Measurements from ENCODE around the gene CTNS.

Gene CTNS

DNA sequence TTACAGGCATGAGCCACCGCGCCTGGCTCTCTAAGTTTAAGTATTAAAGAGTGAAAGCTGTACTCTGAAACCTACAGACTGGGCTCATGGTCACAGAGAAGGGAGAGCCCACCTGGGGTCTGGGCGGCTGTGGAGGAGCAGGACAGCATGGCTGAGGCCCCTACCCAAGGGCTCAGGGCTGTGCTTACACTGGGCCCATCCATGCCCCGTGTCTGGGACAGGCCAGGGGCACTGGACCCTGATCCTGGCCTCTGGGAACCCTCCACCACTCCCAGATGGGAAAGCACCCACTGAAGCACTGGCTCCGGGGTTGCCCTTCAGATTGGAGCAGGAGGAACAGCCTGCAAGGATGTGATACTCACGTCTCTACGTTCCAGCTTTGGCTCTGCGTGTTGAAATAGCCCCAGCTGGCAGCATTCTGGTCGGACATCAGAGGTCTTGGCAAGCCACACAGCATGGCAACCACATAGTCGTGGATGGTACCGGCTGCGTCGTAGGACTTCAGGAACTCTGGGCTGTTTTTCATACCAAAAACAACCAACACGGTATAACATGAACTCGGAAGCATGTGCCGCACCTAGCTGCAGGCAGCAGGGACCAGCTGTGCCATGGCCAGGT, 13.5 kb upstream of the CTNS start:
- no peak for DNase-seq (ENCODE audit: low read depth in 2 of 2)

DNA sequence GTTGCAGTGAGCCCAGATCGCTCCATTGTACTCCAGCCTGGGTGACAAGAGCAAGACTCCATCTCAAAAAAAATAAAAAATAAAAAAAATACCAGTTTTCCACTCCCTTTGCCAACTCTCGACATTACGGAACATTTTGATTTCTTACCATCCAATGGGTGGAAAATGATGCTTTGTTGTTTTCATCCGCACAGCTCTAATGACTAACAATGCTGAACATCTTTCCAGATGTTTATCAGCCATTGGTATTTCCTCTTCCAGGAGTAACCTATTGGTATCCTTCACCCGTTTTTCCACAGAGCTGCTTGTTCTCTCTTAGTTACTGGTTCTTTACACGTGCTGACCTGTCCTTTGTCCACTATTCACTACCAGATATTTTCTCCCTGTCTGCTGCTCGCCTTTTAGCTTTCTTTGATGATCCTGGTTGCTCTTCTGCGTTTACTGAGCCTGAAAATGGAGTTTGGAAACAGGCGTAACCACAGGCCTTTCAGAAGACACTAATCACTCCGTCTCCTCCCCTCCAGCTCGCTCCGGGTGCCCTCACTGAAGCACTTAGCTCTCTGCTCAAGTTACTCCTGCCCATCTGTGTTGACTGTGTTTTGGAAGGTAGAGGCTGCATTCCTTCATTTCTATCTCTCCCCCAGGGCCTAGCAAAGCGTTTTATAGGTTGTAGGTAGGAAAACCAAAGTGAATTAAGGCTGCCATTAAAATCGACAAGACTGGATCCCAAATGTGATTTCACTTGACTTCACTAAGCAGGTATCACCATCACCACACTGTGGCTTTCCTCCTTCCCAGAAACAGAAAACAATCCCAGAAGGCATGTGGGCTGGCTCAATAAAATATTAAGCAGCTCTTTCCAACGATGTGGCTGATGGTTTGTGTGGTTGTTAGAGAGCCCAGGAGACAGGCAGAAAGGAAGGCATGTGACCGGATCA, 9.5 kb upstream of the CTNS start:
- DNase-seq (ENCODE audit: low read depth in 2 of 2) = no peak

DNA sequence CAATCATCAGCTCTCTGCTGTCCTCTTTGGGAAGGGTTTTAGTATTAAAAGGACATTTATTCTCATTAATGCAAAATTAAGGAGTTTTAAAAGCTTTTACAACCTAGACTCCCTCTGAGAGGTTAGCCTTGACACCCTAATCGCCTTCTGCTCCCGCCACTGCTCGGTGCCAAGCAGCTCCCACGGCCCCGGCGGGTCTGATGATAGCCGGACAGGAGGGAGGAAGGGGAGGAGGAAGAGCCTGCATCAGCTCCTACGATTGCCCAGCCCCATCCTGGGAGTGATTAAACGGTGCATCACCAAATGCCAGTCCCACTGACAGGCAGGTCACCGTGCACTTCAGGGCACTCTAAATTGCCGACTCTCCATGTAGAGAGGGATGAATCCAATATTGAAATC, 8.8 kb upstream of the CTNS start:
- DNase-seq (ENCODE audit: low read depth in 2 of 2) = no peak

DNA sequence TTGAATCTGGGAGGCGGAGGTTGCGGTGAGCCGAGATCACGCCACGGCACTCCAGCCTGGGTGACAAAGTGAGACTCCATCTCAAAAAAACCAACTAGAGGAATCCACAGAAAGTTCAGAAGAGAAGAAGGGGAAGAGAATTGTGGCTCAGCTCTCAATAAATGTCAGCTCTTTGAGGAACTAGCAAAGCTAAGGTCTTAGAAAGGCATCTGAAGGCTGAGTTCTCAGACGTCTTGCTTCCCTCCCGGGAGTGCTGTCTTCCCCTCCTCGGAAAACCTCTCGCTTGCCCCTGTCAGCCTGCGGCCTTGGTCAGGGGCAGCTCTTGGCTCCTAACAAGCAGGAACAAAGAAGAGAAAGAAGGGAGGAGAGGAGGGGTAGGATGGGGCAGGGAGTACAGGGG, 5.8 kb upstream of the CTNS start:
- DNase-seq (ENCODE audit: low read depth in 2 of 2) = no peak

DNA sequence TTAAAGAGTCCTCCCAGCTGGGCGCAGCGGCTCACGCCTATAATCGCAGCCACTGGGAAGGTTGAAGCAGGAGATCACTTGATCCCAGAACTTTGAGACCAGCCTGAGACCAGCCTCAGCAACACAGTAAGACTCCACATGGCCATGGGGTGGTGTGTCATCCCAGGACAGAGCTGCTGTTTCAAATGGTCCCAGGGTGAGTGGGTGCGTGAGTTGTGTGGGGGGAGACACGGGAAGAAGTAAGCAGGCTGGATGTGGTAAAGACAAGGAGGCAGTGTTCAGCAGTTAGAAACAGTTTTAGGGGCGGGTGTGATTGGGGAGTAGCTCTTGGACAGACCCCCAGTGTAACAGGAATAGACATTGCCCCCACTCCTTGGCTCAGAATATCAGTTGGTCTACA, 4.3 kb upstream of the CTNS start:
- no peak for DNase-seq (ENCODE audit: low read depth in 2 of 2)

DNA sequence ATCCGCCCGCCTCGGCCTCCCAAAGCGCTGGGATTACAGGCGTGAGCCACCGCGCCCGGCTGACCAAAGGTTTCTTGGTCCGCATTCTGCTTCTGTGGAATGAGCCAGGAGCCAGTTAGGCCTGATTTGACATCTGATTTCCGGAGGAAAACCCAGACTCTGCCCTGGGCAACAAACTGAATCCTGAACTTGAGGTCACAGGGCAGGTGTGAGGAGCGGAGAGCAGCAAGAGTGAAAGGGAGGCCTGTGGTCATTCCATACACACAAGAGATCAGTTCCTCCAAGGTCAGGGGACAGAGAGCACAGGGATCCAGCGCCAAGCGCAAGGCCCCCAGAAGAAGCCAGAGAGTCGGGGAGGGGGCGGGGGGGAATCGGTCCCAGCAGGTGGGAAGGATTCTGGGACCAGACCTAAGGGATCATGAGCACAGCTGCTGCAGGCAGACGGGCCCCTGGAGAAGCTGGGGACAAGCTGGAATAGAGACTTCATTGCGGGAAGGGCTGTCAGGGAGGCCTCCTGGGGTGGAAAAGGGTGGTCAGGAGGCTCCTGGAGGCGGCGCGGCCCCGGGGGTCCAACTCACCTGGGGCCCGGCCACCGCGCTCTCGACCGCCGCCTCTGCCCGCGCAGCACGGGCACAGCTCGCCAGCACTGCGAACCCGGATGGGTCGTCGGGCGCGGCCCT, 946 bp upstream of the CTNS start:
- no peak for DNase-seq (ENCODE audit: low read depth in 2 of 2)

DNA sequence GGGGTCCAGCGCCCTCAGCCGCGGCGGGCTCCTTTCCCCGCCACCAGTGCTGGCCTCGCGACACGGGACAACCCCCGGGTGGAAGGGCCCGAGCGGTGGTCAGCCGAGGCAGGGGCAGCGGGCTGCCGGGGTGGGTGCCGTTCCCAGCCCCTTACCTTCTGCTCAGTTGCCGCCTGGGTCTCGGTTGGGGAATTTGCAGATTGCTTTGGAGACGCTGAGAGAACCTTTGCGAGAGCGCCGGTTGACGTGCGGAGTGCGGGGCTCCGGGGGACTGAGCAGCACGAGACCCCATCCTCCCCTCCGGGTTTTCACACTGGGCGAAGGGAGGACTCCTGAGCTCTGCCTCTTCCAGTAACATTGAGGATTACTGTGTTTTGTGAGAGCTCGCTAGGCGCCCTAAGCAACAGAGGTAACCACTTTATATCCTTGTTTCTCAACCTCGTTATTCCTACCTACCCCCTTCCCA, 381 bp downstream of the CTNS start:
- no peak for DNase-seq (ENCODE audit: low read depth in 2 of 2)

DNA sequence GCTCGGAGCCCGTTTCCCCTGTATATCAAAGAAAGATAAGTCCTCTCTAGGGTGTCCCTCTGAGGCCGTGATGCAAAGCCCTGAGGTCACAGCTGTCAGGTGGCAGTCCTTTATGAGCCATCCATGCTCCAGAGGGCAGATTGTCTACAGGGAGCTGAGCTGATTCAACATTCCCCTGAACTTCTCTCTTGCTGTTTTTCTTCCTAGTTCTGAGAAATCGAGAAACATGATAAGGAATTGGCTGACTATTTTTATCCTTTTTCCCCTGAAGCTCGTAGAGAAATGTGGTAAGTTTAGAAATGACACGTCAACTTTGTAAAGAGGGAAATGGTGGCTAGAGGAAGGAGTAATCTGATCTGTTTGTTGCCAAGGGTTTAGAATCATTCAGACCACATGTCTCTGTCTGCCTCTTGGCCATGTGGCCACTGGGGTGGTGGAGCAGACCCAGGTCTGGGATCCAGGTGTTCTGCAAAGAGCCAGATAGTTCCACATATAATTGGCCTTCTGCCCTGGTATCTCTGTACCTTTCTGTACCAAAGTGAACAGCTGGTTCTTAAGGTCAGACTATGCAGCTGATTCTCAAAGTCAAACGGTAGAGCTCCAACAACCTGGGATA, 3.5 kb downstream of the CTNS start:
- no peak for DNase-seq (ENCODE audit: low read depth in 2 of 2)

DNA sequence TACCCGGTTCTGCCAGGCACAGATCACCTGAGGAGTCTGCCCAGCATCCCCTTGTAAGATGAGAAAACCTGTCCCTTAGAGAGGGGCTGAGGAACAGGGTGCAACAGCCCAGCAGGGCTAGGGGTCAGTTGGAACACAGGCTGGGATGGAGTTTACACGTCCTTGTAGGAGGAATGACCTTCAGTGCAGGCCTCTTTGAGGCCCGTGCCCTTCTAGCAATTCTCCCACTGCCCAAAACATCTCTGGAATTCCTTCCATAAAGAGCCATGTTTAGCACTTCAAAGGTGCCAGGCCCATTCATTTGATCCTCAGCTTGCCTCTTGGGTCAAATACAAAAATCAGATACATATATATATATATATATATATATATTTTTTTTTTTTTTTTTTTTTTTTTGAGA, 4.5 kb downstream of the CTNS start:
- DNase-seq (ENCODE audit: low read depth in 2 of 2) = no peak

DNA sequence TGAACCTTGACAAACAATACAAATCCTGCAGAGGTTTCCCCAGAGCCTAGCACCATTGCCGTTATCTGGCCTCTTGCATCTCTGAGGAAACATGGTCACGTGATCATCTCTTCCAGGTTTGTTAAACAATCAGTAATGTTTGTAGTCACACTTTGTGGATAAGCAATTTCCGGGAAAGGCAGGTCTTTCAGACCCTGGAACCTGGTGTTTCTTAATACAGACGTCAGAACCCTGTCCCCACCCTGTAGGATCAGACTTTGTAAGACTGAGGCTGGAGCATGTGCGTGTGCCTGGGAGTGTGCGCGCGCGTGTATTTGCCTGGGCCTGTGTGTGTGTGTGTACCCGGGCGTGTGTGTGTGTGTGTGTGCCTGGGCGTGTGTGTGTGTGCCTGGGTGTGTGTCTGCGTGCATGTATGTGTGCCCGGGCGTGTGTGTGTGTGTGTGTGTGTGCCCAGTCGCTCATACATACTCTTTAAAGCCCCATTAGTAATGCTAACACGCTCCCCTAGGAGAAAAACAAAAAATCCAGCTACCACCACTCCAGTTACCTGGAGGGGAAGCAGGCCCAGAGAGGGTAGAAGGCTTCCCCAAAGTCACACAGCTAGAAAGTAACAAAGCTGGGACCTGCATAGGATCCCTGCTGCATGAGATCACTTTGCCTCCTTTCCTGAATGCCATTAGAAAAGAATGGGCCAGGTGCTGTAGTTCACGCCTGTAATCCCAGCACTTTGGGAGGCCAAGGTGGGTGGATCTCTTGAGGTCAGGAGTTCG, 5.3 kb downstream of the CTNS start:
- DNase-seq (ENCODE audit: low read depth in 2 of 2) = no peak

DNA sequence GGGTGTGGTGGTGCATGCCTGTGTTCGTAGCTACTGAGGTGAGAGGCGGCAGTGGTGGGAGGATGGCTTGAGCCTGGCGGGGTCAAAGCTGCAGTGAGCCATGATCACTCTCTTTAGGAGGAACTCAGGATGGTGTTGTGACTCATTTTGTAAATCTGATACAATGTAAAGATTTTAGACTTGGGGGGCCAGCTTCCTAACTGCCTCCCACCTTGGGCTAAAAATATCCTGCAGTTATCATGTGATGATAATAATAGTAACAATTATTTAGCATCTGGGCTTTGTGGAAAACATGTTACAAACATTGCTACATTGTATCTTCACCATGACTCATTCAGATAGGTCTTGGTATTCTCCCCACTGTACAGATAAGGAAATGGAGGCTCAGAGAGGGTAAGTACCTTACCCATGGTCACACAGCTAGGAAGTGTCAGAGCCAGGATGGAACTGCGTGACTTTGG, 7.4 kb downstream of the CTNS start:
- no peak for DNase-seq (ENCODE audit: low read depth in 2 of 2)

DNA sequence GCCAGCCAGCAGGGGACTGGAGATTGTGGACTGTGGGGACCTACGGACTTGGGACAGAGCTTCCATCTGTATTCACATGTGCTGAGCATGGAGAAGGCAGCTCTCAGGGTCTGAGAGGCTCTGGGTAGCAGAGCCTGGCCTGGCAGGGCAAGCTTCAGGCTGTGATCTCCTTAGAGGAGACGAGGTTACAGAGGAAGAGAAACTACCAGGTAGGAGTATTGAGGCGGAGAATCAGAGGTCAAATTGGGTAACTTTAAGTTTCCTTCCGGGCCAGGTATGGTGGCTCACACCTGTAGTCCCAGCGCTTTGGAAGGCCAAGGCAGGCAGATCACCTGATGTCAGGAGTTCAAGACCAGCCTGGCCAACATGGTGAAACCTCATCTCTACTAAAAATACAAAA, 8.8 kb downstream of the CTNS start:
- no peak for DNase-seq (ENCODE audit: low read depth in 2 of 2)

DNA sequence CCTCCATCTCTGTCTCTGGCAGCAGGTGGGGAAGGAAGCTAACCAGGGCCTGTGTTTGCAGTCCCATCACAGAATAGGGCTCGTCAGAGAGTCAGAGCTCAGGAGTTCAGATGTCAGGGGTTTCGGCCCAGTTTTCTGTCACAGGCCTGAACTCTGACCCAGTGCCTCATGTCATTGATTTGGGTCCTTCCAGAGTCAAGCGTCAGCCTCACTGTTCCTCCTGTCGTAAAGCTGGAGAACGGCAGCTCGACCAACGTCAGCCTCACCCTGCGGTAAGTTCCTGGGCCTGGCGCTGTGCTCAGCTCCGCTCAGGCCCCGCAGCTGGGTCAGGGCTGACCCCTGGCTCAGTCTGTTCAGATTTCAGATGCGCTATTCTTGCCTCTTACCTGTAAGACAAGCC, 10.7 kb downstream of the CTNS start:
- DNase-seq (ENCODE audit: low read depth in 2 of 2) = no peak

DNA sequence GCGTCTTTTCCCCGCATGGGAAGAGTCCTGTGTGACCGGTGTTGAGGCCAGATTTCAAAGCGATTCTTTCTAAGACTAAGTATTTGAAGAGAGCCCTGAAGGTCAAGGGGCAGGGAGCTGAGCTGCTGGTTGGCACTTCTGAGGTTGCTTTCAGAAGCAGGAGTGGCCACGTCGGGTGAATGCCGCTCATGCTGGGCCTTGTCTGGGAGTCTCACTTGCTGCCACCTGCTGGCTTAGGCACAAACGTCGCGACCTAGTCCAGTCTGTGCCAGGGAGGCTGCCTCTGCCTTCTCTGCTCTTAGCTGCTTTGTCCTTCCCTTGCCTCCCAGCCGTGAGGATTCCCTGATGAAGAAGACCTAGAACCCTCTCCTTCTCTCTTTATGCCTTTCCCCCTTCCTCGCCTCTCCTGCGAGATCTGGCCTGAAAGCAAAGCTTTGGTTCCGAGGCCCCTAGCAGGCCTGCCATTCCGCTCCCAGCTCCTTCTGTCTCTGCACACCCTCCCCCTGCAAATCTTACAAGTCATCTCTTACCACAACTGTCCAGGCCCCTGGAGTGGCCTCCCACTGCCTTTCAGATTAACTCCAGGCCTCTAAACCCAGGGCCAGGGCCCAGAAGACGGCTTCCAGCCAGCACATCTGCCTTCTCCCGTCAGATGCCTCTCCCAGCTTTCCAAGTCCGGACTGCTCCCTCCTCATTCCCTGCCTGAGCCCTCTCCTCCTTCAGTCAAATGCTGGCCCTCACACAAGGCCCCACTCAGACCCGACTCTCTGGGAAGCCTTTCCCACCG, 11.4 kb downstream of the CTNS start:
- DNase-seq (ENCODE audit: low read depth in 2 of 2) = no peak

DNA sequence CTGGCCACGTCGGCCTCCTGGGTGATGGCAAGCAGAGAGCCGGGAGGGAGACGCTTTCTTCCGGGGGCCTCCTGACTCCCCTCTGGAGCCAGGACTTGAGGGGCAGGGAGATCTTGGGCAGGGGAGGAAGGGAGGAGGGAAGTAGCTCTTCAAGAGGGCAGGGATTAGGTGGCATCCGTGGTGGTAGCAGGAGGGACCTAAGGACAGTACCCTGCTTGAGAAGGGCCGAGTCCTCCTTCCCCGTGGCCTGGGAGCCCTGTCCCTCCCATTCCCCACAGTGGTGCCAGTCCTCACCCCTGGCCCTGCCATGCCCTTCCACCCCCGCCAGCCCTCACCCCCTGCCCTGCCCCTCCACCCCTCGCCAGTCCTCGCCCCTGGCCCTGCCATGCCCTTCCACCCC, 19.2 kb downstream of the CTNS start:
- DNase-seq (ENCODE audit: low read depth in 2 of 2) = no peak

DNA sequence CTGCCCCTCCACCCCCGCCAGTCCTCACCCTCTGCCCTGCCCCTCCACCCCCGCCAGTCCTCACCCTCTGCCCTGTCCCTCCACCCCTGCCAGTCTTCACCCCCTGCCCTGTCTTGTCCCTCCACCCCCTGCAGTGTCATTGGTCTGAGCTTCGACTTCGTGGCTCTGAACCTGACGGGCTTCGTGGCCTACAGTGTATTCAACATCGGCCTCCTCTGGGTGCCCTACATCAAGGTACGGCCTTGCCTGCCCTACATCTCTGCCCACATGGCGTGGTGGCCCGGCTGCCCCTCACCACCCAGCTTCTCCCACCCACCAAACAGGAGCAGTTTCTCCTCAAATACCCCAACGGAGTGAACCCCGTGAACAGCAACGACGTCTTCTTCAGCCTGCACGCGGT, 19.8 kb downstream of the CTNS start:
- DNase-seq (ENCODE audit: low read depth in 2 of 2) = no peak

DNA sequence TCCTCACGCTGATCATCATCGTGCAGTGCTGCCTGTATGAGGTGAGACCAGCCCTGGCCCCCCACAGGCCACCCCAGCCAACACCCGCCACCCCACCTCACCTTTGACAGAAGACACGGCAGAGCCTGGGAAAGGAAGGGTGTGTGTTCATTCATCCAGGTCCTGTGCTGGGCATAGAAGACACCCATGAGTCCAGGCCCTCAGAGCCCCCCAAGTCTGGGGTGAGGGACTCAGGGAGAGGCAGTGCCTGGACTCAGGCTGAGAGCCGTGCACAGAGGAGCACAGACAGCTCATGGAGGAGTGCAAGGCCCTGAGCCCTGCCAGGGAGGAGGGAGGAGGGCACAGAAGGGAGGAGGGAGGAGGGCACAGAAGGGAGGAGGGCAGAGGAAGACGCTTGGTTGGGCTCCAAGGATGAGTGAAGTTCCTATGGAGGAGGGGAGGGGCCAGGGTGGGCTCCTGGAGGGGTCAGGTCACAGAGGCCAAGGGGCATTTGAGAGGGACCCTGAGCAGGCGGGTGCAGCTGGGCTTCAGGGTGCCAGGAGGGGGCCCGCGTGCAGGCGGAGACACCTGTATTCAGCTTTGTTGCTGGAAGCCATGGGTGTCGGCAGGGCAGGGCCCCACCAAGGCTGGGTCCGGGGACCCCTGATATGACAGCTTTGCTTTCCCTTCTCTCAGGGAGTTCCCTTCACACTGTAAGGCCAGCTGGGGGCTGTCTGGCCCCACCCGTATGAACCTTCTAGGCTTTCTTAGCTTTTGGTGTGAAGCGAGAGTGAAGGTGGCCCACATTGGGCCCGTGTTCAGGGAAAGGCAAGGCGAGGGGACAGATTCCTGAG, 20.4 kb downstream of the CTNS start:
- no peak for DNase-seq (ENCODE audit: low read depth in 2 of 2)

DNA sequence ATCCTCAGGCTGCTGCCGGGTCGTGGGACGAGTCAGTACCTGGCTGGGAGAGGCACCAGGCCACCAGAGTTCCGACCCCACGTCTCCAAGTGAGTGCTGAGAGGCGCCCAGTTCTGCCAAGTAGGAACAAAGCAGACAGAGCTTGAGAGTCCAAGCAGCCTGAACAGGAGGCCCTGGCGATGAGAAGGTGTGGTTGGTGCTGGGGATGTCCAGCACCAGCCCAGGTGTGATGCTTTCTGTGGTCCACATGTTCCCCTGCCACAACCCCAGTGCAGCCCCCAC, 21.0 kb downstream of the CTNS start:
- no peak for DNase-seq (ENCODE audit: low read depth in 2 of 2)

DNA sequence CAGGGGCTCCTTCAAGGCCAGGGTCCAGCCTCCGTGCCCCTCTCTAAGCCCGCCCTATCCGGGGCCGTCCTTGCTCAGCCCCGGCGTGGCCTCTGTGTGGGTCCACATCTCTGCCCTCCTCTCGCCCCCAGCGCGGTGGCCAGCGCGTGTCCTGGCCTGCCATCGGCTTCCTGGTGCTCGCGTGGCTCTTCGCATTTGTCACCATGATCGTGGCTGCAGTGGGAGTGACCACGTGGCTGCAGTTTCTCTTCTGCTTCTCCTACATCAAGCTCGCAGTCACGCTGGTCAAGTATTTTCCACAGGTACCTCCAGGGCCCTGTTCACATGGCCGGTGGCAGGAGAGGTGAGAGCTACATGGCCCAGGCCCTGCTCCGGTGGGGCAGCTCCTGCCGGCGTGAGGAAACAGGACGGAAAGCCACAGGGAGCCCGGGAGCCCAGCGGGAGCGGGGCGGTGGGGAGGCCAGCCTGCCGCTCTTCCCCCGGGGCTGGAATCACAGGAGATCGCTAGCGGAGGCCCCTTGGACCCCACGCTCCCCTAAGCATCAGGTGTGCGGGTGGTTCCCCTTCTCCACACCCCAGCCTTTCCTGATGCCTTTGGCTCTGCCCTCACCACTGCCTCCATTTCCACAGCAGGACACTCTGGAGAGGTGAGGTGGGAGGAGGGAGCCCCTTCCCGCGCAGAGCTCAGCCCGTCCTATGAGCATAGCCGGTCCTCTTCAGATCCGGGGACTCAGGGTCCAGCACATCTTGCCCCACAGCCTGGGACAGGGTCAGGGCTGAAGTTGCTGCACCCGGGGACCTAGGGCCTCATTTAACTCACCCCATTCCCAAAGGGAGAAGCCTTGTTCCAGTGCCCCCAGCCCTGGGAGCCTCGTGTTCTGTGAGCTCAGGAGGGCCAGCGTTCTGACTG, 21.6 kb downstream of the CTNS start:
- no peak for DNase-seq (ENCODE audit: low read depth in 2 of 2)

Data from stimulated activated CD8-positive, alpha-beta memory T cell treated with anti-CD3 and anti-CD28 coated beads, Interleukin-2, amount 100 ng/mL, for 1 hour (primary cell).